ENCODE results near the gene IRX4. TPM values are rescaled to one million over a fixed set of nuclear protein-coding genes. Genes with fewer than 3 reads are reported as not detected.

Gene IRX4
- total RNA-seq (2014; rRNA removed; shearing (Covaris generic)) = 15.4 and 17.9 TPM in 2 replicates

- DNase-seq = peak; percentile 93
- H3K27me3 ChIP-seq (ENCODE audit: control insufficient read depth, insufficient read depth, low read length) = peaks cover 92% of the 10 kb centered on the region
- no peaks in the 10 kb centered on the region for H3K36me3 ChIP-seq (replicated peaks; ENCODE audit: control insufficient read depth, insufficient read depth, low read length)
- H3K4me3 ChIP-seq (ENCODE audit: insufficient read depth, low read depth, low read length) = peak within 1 kb of the TSS; percentile 45
Measured at GRCh38 chr5:1882337-1883119, at the start of gene IRX4. IRX4 (minus strand) TSS chr5:1882925; CDS start chr5:1882647, 278 bp downstream.

DNA sequence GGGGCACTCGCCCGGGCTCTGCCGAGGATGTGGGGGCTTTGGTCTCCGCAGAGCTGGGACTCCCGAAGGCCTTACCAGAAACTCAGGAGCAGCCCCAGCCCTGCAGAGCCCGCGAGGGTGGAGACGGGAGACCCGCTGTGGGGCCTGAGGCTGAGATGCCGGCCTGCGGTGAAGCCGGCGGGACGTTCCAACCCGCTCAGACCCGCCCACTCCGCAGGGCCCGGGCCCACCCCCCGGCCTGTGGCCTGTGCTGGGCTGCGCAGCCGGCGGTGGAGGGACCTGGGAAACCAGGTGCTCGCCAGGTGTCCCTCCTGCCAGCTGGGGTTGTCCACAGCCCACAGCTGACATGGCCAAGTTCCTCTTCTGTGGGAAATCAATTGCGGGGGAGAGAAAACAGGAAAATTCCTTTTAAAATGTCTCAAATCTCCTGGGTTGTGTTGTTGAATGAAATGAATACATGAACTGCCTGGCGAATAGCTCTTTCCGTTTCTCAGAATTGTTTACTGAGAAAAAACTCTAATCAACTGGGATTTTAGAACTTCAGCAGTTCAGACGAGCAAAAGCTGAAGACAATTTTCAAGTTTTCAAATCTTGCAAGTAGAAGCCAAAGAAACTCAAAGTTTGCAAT lies 49.0 kb upstream of the IRX4 start:
- peak; percentile 90 for DNase-seq
- Histone ChIP-seq H3K4me3 (ENCODE audit: insufficient read depth, low read depth, low read length) (peak overlapping the region; percentile 61), H3K27me3 (ENCODE audit: control insufficient read depth, insufficient read depth, low read length) (peaks cover 15% of the 10 kb centered on the region), H3K36me3 (replicated peaks; ENCODE audit: control insufficient read depth, insufficient read depth, low read length) (no peaks in the 10 kb centered on the region)

DNA sequence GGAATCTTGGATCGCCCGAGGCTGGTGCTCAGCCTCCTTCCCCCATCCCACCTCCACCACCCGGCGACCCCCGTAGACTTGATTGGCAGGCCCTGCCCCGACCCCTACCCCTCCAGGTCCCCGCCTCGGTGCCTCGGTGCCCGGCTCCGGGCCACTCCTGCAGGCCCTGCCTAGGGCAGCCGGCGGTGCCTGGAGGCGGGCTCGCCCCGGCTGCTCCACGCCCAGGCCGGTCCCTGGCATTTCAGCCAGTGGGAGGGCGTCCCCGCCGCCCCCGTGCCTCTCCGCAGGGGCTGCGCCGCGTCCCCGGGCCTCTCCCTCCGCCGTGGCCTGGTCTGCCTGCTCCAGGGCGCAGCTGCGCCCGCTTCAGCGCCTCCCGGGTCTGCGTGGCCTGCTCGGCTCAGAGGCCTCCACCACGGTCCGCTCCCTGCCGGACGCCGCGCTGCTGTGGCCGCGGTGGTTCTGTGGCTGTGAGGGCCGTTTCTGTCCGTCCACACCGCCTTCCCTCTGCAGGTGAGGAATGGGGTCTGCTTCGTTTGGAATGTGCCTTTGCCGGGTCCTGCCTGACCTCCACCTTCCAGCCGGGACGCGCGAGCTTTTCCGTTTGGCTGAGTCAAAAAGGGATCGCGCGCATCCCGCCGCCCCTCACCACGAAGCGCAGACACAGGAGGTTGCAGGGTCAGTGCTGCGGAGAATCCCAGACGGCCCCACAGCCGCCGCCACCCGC lies 48.3 kb upstream of the IRX4 start:
- Histone ChIP-seq H3K4me3 (ENCODE audit: insufficient read depth, low read depth, low read length) (peak overlapping the region; percentile 61), H3K27me3 (ENCODE audit: control insufficient read depth, insufficient read depth, low read length) (peaks cover 15% of the 10 kb centered on the region), H3K36me3 (replicated peaks; ENCODE audit: control insufficient read depth, insufficient read depth, low read length) (no peaks in the 10 kb centered on the region)
- peak; percentile 96 for DNase-seq

GRCh38 chr5:1930501-1930879 lies 47.8 kb upstream of the IRX4 start:
- no peak for DNase-seq
- Histone ChIP-seq H3K36me3 (replicated peaks; ENCODE audit: control insufficient read depth, insufficient read depth, low read length) (no peaks in the 10 kb centered on the region), H3K27me3 (ENCODE audit: control insufficient read depth, insufficient read depth, low read length) (peaks cover 15% of the 10 kb centered on the region), H3K4me3 (ENCODE audit: insufficient read depth, low read depth, low read length) (peak overlapping the region; percentile 61)

- no peak for DNase-seq
- no peaks in the 10 kb centered on the region for H3K36me3 ChIP-seq (replicated peaks; ENCODE audit: control insufficient read depth, insufficient read depth, low read length)
- H3K27me3 ChIP-seq (ENCODE audit: control insufficient read depth, insufficient read depth, low read length) = peaks cover 15% of the 10 kb centered on the region
- no peak overlapping the region for H3K4me3 ChIP-seq (ENCODE audit: insufficient read depth, low read depth, low read length)
Measured at GRCh38 chr5:1929108-1929991, 46.6 kb upstream of the IRX4 start.

DNA sequence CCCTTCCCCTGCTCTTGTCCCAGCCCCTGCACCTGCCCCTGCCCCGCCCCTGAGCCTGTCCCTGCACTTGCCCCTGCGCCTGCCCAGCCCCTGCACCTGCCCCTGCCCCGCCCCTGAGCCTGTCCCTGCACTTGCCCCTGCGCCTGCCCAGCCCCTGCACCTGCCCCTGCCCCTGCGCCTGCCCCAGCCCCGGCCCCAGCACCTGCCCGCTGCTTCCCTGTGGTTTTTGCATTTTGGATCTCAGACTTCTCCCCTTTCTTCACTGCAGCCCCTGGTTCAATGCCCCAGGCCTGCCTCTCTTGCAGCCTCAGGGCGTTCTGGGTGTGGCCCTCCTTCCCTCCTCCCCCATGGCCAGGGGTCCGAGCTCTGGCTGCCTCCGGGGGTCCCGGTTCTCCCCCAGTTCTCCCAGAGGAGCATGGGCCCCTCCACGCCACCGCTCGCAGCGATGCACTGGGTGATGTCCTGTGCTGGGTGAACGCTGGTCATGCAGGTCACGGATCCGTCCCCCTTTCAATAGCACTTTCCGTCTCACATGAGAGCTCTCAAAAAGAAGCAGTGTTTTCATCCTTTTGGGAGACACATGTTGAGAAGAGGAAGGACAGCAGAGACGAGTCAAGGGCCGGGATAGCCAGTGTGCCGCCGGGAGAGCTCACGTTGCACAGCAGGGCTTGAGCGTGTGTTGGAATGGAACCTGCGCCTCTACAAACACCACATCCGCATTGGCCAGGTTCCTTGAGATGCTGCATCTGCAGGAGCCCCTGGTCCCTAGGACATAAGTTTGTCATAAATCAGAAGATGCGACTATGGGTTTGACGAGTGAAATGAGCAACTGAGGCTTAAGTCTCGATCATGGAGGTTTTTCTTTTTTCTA lies 44.0 kb upstream of the IRX4 start:
- H3K4me3 ChIP-seq (ENCODE audit: insufficient read depth, low read depth, low read length) = no peak overlapping the region
- peak; percentile 42 for DNase-seq
- H3K36me3 ChIP-seq (replicated peaks; ENCODE audit: control insufficient read depth, insufficient read depth, low read length) = no peaks in the 10 kb centered on the region
- H3K27me3 ChIP-seq (ENCODE audit: control insufficient read depth, insufficient read depth, low read length) = peaks cover 15% of the 10 kb centered on the region

- DNase-seq = no peak
- Histone ChIP-seq H3K27me3 (ENCODE audit: control insufficient read depth, insufficient read depth, low read length) (peaks cover 9% of the 10 kb centered on the region), H3K36me3 (replicated peaks; ENCODE audit: control insufficient read depth, insufficient read depth, low read length) (no peaks in the 10 kb centered on the region), H3K4me3 (ENCODE audit: insufficient read depth, low read depth, low read length) (no peak overlapping the region)
Measured at GRCh38 chr5:1926071-1926440, 43.3 kb upstream of the IRX4 start.

- H3K36me3 ChIP-seq (replicated peaks; ENCODE audit: control insufficient read depth, insufficient read depth, low read length) = no peaks in the 10 kb centered on the region
- H3K27me3 ChIP-seq (ENCODE audit: control insufficient read depth, insufficient read depth, low read length) = peaks cover 2% of the 10 kb centered on the region
- H3K4me3 ChIP-seq (ENCODE audit: insufficient read depth, low read depth, low read length) = no peak overlapping the region
- peak; percentile 38 for DNase-seq
Measured at GRCh38 chr5:1925111-1926070, 42.7 kb upstream of the IRX4 start.

DNA sequence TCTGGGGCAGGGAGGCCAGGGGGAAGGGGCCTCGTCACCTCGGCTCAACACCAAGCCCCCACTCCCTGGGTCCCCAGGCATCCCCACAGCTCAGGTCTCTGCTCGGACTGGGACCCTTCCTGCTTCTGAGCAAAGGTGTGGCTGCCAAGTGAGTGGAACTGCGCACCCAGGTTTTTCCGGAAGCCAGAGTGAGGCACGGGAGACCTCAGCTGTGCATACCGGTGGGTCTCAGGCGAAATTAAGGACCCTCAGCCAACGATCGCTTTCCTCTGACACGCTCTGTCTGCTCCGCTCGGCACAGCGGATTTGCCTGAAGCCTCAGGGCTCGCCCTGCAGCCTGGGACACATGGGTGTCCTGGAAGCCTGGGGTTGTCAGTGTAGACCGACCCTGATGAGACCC lies 41.0 kb upstream of the IRX4 start:
- Histone ChIP-seq H3K4me3 (ENCODE audit: insufficient read depth, low read depth, low read length) (no peak overlapping the region), H3K27me3 (ENCODE audit: control insufficient read depth, insufficient read depth, low read length) (no peaks in the 10 kb centered on the region), H3K36me3 (replicated peaks; ENCODE audit: control insufficient read depth, insufficient read depth, low read length) (no peaks in the 10 kb centered on the region)
- DNase-seq = no peak

DNA sequence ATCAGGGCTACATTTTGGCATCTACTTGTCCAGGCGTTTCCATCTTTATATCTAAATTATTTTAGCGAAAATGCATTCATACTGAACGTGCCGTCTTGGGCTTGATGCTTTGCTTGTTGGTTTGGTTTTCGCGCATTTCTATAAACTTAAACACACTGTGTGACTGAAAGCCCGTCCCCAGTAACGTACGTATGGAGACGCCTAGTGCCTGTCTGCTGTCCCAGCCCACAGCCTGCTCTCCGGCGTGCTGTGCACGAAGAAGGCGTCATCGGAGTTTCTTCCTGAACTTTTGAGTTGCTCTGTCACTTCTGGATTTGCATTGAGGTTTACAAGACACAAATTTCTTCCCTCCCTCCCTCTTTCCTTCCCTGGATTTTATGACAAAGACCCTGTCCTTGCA lies 40.6 kb upstream of the IRX4 start:
- Histone ChIP-seq H3K36me3 (replicated peaks; ENCODE audit: control insufficient read depth, insufficient read depth, low read length) (no peaks in the 10 kb centered on the region), H3K27me3 (ENCODE audit: control insufficient read depth, insufficient read depth, low read length) (no peaks in the 10 kb centered on the region), H3K4me3 (ENCODE audit: insufficient read depth, low read depth, low read length) (no peak overlapping the region)
- DNase-seq = no peak

DNA sequence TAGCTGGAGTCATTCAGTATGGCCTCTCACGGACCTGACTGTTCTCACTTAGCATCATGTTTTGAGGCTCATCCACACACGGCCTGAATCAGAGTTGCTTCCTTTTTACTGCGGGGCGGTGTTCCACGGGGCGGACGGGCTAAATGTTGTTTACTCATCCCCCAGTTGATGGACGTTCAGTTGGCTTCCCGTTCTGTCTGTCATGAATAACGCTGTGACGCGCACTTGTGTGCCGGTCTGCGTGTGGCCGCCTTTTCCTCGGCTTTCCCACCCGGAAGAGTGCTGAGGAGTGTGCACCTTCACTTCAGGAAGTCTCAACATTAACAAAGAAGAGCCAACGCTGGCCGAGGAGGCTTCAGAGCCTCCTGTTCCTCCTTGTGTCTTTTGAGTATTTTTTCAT lies 39.0 kb upstream of the IRX4 start:
- Histone ChIP-seq H3K27me3 (ENCODE audit: control insufficient read depth, insufficient read depth, low read length) (no peaks in the 10 kb centered on the region), H3K36me3 (replicated peaks; ENCODE audit: control insufficient read depth, insufficient read depth, low read length) (no peaks in the 10 kb centered on the region), H3K4me3 (ENCODE audit: insufficient read depth, low read depth, low read length) (no peak overlapping the region)
- no peak for DNase-seq

- no peak overlapping the region for H3K4me3 ChIP-seq (ENCODE audit: insufficient read depth, low read depth, low read length)
- H3K36me3 ChIP-seq (replicated peaks; ENCODE audit: control insufficient read depth, insufficient read depth, low read length) = no peaks in the 10 kb centered on the region
- no peak for DNase-seq
- H3K27me3 ChIP-seq (ENCODE audit: control insufficient read depth, insufficient read depth, low read length) = no peaks in the 10 kb centered on the region
Measured at GRCh38 chr5:1919750-1920149, 37.0 kb upstream of the IRX4 start.

- DNase-seq = no peak
- H3K27me3 ChIP-seq (ENCODE audit: control insufficient read depth, insufficient read depth, low read length) = no peaks in the 10 kb centered on the region
- no peaks in the 10 kb centered on the region for H3K36me3 ChIP-seq (replicated peaks; ENCODE audit: control insufficient read depth, insufficient read depth, low read length)
Measured at GRCh38 chr5:1919209-1919566, 36.5 kb upstream of the IRX4 start.

More at GRCh38 chr5:1919209-1919566, 36.5 kb upstream of the IRX4 start:
- no peak overlapping the region for H3K4me3 ChIP-seq (ENCODE audit: insufficient read depth, low read depth, low read length)

All from H7 (cell line).